HG03066 (cell line): ENCODE results near the gene BEX2.
"Not testable (repeated sequence)": the region's sequence is repeated elsewhere in the genome, so short reads cannot be mapped to it uniquely, and the experiment has no call there.

Source experiments
- ATAC-seq: cut with Tn5 transposase; IDR thresholded peaks from one replicate; pipeline ENCODE4 v1.9.1; 2021; ENCODE audit warnings: low read depth; ENCODE audit not compliant: unreplicated experiment

BEX2 gene

GRCh38 chrX:103310555-103311398 lies at the start of gene BEX2:
Gene BEX2 (minus strand): TSS chrX:103310990. CDS start chrX:103309976, 1,014 bp downstream.
- ATAC-seq, result peak; percentile 97

GRCh38 chrX:103360092-103360491 lies 49.3 kb upstream of the BEX2 start:
- no peak for ATAC-seq

GRCh38 chrX:103359605-103360004 lies 48.8 kb upstream of the BEX2 start:
- not testable (repeated sequence) for ATAC-seq

- ATAC-seq, result no peak
Measured at GRCh38 chrX:103357871-103358270, 47.1 kb upstream of the BEX2 start.

GRCh38 chrX:103356858-103357257 lies 46.1 kb upstream of the BEX2 start:
- no peak for ATAC-seq

GRCh38 chrX:103356130-103356798 lies 45.5 kb upstream of the BEX2 start, which contains the start of gene TCEAL9:
Gene TCEAL9 (plus strand): TSS chrX:103356506. CDS start chrX:103357685, 1,179 bp downstream.
- no peak for ATAC-seq

GRCh38 chrX:103347682-103348397 lies 37.0 kb upstream of the BEX2 start:
- no peak for ATAC-seq

- no peak for ATAC-seq
Measured at GRCh38 chrX:103344606-103345005, 33.8 kb upstream of the BEX2 start.

GRCh38 chrX:103343105-103343504 lies 32.3 kb upstream of the BEX2 start:
- peak; percentile 48 for ATAC-seq

- no peak for ATAC-seq
Measured at GRCh38 chrX:103338663-103339062, 27.9 kb upstream of the BEX2 start.

GRCh38 chrX:103330681-103331288 lies 20.0 kb upstream of the BEX2 start:
- no peak for ATAC-seq

- no peak for ATAC-seq
Measured at GRCh38 chrX:103329991-103330390, 19.2 kb upstream of the BEX2 start, which contains the start of gene TCEAL7. Gene TCEAL7 (plus strand): TSS chrX:103330239. CDS start chrX:103331404, 1,165 bp downstream.

GRCh38 chrX:103311399-103311780 lies 600 bp upstream of the BEX2 start:
- no peak for ATAC-seq

- ATAC-seq, result no peak
Measured at GRCh38 chrX:103309860-103310554, 783 bp downstream of the BEX2 start.

GRCh38 chrX:103305666-103306065 lies 5.1 kb downstream of the BEX2 start:
- not testable (repeated sequence) for ATAC-seq

GRCh38 chrX:103304705-103305104 lies 6.1 kb downstream of the BEX2 start:
- no peak for ATAC-seq

GRCh38 chrX:103293118-103293517 lies 17.7 kb downstream of the BEX2 start:
- ATAC-seq, result no peak

- no peak for ATAC-seq
Measured at GRCh38 chrX:103279624-103280023, 31.2 kb downstream of the BEX2 start.

- no peak for ATAC-seq
Measured at GRCh38 chrX:103276581-103277002, 34.2 kb downstream of the BEX2 start, which contains the start of gene TCEAL5. Gene TCEAL5 (minus strand): TSS chrX:103276750. CDS start chrX:103274563, 2,187 bp downstream.
